NCI-H226 (cell line): Measurements from ENCODE around the gene KRTAP9-1.
"Not testable (repeated sequence)": the region's sequence is repeated elsewhere in the genome, so short reads cannot be mapped to it uniquely, and the experiment has no call there.

ENCODE experiments used
- DNase-seq: peaks from one replicate; pipeline ENCODE4 v3.0.0-alpha.2; 2015

KRTAP9-1 gene

GRCh38 chr17:41189837-41190318 lies at the start of gene KRTAP9-1:
Gene KRTAP9-1, plus strand, starts transcription at chr17:41189887. Its CDS starts 0 bp downstream, at chr17:41189887.
- not testable (repeated sequence) for DNase-seq

- DNase-seq = peak; percentile 90
Measured at GRCh38 chr17:41140360-41141131, 49.1 kb upstream of the KRTAP9-1 start, which contains the start of gene KRTAP4-6. Gene KRTAP4-6, minus strand, starts transcription at chr17:41140544. Its CDS starts 57 bp downstream, at chr17:41140487.

GRCh38 chr17:41141361-41141760 lies 48.3 kb upstream of the KRTAP9-1 start:
- DNase-seq = peak; percentile 52

GRCh38 chr17:41144846-41145245 lies 44.8 kb upstream of the KRTAP9-1 start:
- no peak for DNase-seq

- no peak for DNase-seq
Measured at GRCh38 chr17:41145261-41145660, 44.4 kb upstream of the KRTAP9-1 start.

GRCh38 chr17:41147531-41148204 lies 42.0 kb upstream of the KRTAP9-1 start:
- no peak for DNase-seq

- DNase-seq = not testable (repeated sequence)
Measured at GRCh38 chr17:41148971-41149651, 40.6 kb upstream of the KRTAP9-1 start.

- DNase-seq = no peak
Measured at GRCh38 chr17:41149652-41149985, 40.1 kb upstream of the KRTAP9-1 start, which contains the start of gene KRTAP4-5. Gene KRTAP4-5, minus strand, starts transcription at chr17:41149825. Its CDS starts 58 bp downstream, at chr17:41149767.

GRCh38 chr17:41150026-41150425 lies 39.7 kb upstream of the KRTAP9-1 start:
- no peak for DNase-seq

GRCh38 chr17:41151525-41151924 lies 38.2 kb upstream of the KRTAP9-1 start:
- no peak for DNase-seq

GRCh38 chr17:41153856-41154255 lies 35.8 kb upstream of the KRTAP9-1 start:
- DNase-seq = no peak

GRCh38 chr17:41160190-41160589 lies 29.5 kb upstream of the KRTAP9-1 start:
- DNase-seq = not testable (repeated sequence)

- no peak for DNase-seq
Measured at GRCh38 chr17:41160648-41161047, 29.0 kb upstream of the KRTAP9-1 start, which contains the start of gene KRTAP4-4. Gene KRTAP4-4, minus strand, starts transcription at chr17:41160748. Its CDS starts 57 bp downstream, at chr17:41160691.

GRCh38 chr17:41163828-41164227 lies 25.9 kb upstream of the KRTAP9-1 start:
- no peak for DNase-seq

- no peak for DNase-seq
Measured at GRCh38 chr17:41167561-41167960, 22.1 kb upstream of the KRTAP9-1 start.

GRCh38 chr17:41168121-41168520 lies 21.6 kb upstream of the KRTAP9-1 start, which contains the start of gene KRTAP4-3:
Gene KRTAP4-3, minus strand, starts transcription at chr17:41168221. Its CDS starts 49 bp downstream, at chr17:41168172.
- no peak for DNase-seq

GRCh38 chr17:41171886-41172285 lies 17.8 kb upstream of the KRTAP9-1 start:
- no peak for DNase-seq

- DNase-seq = no peak
Measured at GRCh38 chr17:41176744-41177387, 12.8 kb upstream of the KRTAP9-1 start.

GRCh38 chr17:41177727-41178271 lies 11.9 kb upstream of the KRTAP9-1 start, which contains the start of gene KRTAP4-2:
Gene KRTAP4-2, minus strand, starts transcription at chr17:41178221. Its CDS starts 57 bp downstream, at chr17:41178164.
- DNase-seq = no peak

GRCh38 chr17:41178341-41178740 lies 11.3 kb upstream of the KRTAP9-1 start:
- no peak for DNase-seq

- no peak for DNase-seq
Measured at GRCh38 chr17:41178843-41179616, 10.7 kb upstream of the KRTAP9-1 start.
